ENCODE results near the gene RTBDN.

DNA sequence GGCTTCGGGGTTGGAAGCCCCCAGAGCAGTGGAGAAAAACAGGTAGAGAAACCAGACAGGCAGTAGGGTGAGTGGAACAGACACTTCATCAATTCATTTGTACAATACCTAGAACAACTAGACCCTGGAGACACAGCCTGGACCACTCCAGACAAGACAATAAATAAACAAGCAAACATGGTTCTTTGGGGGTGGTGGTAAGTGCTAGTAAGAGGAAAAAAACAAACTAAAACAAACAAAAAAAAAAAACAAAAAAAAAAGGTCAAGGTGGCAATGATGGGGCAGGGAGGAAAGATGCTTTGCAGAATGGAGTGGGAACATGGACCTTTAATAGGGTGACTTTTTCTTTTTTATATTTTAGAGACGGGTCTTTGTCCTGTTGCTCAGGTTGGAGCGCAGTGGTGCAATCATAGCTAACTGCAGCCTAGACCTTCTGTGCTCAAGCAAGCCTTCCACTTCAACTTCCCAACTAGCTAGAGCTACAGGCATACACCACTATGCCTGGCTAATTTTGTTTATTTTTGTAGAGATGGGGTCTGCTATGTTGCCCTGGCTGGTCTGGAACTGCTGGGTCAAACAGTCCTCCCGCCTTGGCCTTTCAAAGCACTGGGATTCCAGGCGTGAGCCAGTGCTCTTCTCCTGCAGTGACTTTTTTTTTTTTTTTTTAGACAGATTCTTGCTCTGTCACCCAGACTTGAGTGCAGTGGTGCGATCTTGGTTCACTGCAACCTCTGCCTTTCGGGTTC, 40.0 kb downstream of the RTBDN start:
- TF ChIP-seq EZH2 (IDR thresholded peaks at IDR 0.05; ENCODE audit: low read depth, unreplicated experiment) (no peak), CTCF (conservative IDR thresholded peaks at IDR 0.05; ENCODE audit: low read depth in 2 of 2) (no peak), EZH2phosphoT487 (IDR thresholded peaks at IDR 0.05; ENCODE audit: unreplicated experiment) (no peak), CREB1 (CRISPR knock-in tag; IDR thresholded peaks at IDR 0.05; ENCODE audit: low read depth) (no peak)

All from GM23338 (cell line).